Stimulated activated naive B cell treated with anti-CD40 and anti-IgM and Interleukin-4, amounts not matched to agents 10 μg/mL and 1 μg/mL and 100 μg/mL, for 72 hours (primary cell): Measurements from ENCODE around the gene GPR183.

Source experiments
- ATAC-seq, 2 donors: fragments of 150-1000 bp; cut with Tn5 transposase; replicated peaks; 2 replicates each; pipeline ENCODE4 v1.10.0; 2021; ENCODE audit warnings: moderate library complexity in 1 of 2
- DNase-seq: peaks from one replicate; pipeline ENCODE4 v3.0.0; 2021
- H3K27ac Mint-ChIP-seq: one replicate; pipeline ENCODE4 v1.8.0; 2022; ENCODE audit warnings: mild to moderate bottlenecking, mixed read lengths
- H3K27me3 Mint-ChIP-seq, 2 donors: one replicate each; pipeline ENCODE4 v1.8.0; 2022; ENCODE audit warnings: mixed read lengths in 2 of 2
- H3K36me3 Mint-ChIP-seq, 2 donors: one replicate each; pipeline ENCODE4 v1.8.0; 2022; ENCODE audit warnings: mixed read lengths in 2 of 2, mild to moderate bottlenecking in 1 of 2
- H3K4me1 Mint-ChIP-seq, 2 donors: one replicate each; pipeline ENCODE4 v1.8.0; 2022; ENCODE audit warnings: mixed read lengths in 2 of 2, mild to moderate bottlenecking in 1 of 2
- H3K4me3 Mint-ChIP-seq, 2 donors: one replicate each; pipeline ENCODE4 v1.8.0; 2022; ENCODE audit warnings: mild to moderate bottlenecking in 2 of 2, mixed read lengths in 2 of 2, moderate library complexity in 1 of 2
- H3K9me3 Mint-ChIP-seq, 2 donors: one replicate each; pipeline ENCODE4 v1.8.0; 2022; ENCODE audit warnings: mixed read lengths in 2 of 2, mild to moderate bottlenecking in 1 of 2

The GPR183 gene

DNA sequence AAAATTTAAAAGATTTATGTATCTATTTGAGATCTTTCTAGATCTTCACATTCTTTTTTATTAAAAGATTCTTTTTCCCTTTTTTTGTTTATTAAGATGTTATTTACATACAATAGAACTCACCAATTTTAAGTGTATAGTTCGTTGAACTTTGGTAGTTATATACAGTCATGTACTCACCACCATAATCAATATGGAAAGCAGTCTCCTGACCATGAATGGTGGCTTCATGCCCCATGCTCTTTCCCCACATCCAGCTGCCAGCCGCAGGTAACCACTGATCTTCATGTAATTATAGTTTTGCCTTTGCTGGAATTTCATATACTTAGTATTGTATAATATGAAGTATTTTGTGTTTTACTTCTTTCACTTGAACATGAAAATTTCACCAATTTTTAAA, 20.6 kb upstream of the GPR183 start:
- Mint-ChIP-seq H3K27ac (no peak overlapping the region), H3K27me3 (no peaks in the 10 kb centered on the region), H3K4me1 (peaks cover 38 to 63% of the 10 kb centered on the region in 2 donors), H3K4me3 (no peak overlapping the region), H3K9me3 (no peaks in the 10 kb centered on the region), H3K36me3 (peaks cover 33 to 60% of the 10 kb centered on the region in 2 donors)
- ATAC-seq, result no peak
- no peak for DNase-seq

DNA sequence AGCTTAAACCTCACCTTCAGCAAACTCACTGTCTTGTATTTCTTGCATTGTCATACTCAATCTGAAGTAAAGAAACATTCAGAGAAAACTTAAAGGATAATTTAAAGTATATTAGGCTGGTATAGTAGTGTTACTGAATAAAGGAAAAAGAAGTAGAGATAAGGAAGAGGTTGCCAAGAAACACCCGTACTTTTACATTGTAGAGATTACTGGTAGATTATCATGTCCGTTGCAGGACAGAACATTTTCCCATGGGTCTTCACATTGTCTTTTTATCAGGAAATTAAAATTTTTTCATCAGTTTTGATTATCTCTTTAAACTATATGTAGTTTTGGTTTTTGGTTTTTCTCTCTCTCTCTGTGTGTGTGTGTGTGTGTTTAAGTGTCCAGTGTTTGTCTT, 19.9 kb upstream of the GPR183 start:
- H3K4me1 Mint-ChIP-seq, result peaks cover 38 to 63% of the 10 kb centered on the region in 2 donors
- DNase-seq (no peak), ATAC-seq (no peak)
- no peaks in the 10 kb centered on the region for H3K27me3 Mint-ChIP-seq
- H3K36me3 Mint-ChIP-seq, result peaks cover 30 to 54% of the 10 kb centered on the region in 2 donors
- no peak overlapping the region for H3K27ac Mint-ChIP-seq
- H3K4me3 Mint-ChIP-seq, result no peak overlapping the region
- no peaks in the 10 kb centered on the region for H3K9me3 Mint-ChIP-seq

DNA sequence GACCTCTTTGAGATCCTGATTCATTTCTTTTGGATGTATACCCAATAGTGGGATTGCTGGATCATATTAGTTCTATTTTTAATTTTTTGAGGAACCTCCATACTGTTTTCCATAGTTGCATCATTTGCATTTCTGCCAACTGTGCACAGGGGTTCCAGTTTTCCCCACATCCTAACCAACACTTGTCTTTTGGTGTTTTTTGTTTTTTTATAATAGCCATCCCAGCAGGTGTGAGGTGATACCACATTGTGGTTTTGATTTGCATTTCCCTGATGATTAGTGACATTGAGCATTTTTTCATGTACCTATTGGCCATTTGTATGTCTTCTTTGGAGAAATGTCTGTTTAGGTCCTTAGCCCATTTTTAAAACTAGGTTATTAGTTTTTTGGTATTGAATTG, 18.8 kb upstream of the GPR183 start:
- no peak for DNase-seq
- Mint-ChIP-seq H3K36me3 (peaks cover 28 to 50% of the 10 kb centered on the region in 2 donors), H3K27ac (no peak overlapping the region), H3K27me3 (no peaks in the 10 kb centered on the region), H3K4me1 (peaks cover 34 to 62% of the 10 kb centered on the region in 2 donors), H3K9me3 (no peaks in the 10 kb centered on the region), H3K4me3 (no peak overlapping the region)
- ATAC-seq, result no peak

DNA sequence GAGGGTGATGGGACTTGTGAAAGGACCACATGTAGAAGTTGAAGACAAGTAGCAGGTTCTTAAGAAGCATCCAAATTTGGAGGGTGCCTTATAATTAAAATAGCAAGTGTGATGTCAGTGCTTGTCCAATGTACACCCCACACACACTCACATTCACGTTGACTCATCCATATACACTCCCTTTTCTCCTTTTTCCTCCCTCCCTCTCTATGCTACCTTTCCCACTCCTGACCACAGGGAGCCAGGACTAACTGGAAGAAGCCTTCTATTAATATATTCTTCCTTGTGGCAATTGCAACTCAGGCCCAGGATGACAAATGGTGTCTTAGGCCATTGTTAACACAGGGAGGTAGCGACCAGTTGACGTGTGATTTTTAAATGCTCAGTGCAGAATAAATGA, 16.3 kb upstream of the GPR183 start:
- Mint-ChIP-seq H3K27me3 (no peaks in the 10 kb centered on the region), H3K36me3 (peaks cover 26 to 47% of the 10 kb centered on the region in 2 donors), H3K4me3 (peak overlapping the region in 1 of 2 donors; percentile 52), H3K4me1 (peaks cover 38 to 68% of the 10 kb centered on the region in 2 donors), H3K27ac (peak overlapping the region; percentile 91), H3K9me3 (no peaks in the 10 kb centered on the region)
- ATAC-seq (no peak), DNase-seq (no peak)

DNA sequence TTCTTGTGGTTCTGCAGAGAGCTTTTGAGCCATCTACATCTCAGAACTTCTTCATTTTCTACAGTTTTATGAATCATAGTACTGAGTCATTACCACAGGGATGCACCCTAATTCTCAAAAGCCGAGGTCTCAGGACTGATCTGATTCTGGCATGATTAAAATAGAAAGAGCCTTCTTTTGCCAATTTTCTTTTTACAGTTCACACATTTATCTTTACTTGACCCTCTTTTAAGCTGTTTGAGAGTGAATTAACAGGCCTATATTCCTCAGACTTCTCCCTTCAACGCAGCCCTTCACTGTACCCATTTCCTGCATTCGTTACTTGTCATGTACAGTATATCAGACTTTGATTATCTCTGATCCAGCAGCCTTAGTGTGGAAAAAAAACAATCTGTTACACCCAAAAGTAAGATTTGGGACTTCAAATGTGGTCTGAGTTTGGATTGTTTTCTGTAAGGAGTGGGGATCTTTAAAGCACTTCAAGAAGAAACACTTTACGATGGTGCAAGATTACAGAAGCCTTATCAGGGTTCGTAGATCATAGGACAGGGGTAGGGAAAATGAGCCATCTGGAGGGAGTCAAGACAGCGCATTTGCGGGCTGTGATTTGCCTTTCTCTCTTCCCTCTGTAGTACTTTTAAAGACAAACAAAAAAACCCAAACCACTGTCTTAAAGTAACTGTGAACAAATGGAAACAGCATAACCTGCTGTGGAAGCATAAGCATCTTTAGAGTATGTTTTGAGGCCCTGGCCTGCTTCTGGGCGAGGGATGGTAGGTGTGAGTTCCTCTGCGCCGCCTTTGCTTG, 15.3 kb upstream of the GPR183 start:
- DNase-seq, result no peak
- no peaks in the 10 kb centered on the region for H3K27me3 Mint-ChIP-seq
- peak overlapping the region; percentile 52 to 60 for H3K4me3 Mint-ChIP-seq
- H3K36me3 Mint-ChIP-seq, result peaks cover 31 to 52% of the 10 kb centered on the region in 2 donors
- H3K9me3 Mint-ChIP-seq, result no peaks in the 10 kb centered on the region
- ATAC-seq, result peak; percentile 98 to 99
- peak overlapping the region; percentile 91 for H3K27ac Mint-ChIP-seq
- H3K4me1 Mint-ChIP-seq, result peaks cover 38 to 68% of the 10 kb centered on the region in 2 donors

DNA sequence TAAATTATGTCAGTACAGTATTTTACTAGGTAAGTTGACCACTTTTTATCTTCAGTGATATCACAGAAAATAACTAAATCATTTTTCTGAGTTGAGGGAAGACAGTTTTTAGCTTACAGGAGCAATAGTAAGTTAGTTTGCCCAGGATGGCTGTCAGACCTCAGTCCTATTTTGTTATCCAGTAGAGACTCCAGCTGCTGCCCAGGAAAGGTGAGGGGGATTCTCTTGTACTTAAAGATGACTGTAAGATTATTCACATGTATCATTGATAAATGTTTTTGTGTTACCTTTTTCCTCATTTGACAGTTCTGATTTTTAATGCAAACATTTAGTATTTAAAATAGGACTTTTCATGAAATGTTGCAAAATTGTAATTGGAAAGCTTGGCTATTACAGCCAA, 14.5 kb upstream of the GPR183 start:
- Mint-ChIP-seq H3K27ac (peak overlapping the region; percentile 91), H3K4me3 (peak overlapping the region; percentile 52 to 60), H3K9me3 (no peaks in the 10 kb centered on the region), H3K27me3 (no peaks in the 10 kb centered on the region), H3K36me3 (peaks cover 31 to 51% of the 10 kb centered on the region in 2 donors), H3K4me1 (peaks cover 39 to 67% of the 10 kb centered on the region in 2 donors)
- ATAC-seq (no peak), DNase-seq (no peak)

DNA sequence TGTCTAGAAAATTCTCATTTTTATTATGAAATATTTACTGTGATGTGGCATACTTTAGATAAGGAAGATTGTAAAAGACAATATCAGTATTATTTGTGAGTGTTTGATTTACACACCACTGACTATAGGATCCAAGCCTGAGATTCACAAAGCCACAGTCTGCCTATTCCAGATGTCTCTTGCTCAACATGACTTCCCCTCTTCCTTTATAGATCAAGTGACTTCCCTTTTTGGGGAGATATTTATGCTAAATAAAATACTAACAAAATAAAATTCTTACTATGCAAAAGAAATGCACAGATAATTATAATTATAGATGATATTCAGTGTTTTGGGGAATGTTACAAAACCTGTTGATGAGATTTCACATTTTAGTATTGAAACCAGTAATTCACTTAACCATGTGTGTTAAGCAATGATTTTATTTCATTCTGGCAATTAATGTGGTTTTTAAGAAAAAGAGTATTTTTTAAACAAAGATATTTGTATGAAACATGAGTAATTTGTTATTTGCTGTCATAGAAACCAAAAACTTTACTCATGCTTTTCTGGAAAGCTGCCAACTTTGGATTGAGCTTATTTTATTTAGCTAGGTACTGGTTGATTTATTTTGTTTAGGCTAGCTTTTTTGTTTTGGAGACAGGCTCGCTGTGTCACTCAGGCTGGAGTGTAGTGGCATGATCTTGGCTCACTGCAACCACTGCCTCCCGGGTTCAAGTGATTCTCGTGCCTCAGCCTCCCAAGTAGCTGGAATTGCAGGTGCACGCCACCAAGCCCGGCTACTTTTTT, 13.7 kb upstream of the GPR183 start:
- Mint-ChIP-seq H3K27ac (peak overlapping the region; percentile 20), H3K36me3 (peaks cover 34 to 53% of the 10 kb centered on the region in 2 donors), H3K27me3 (no peaks in the 10 kb centered on the region), H3K9me3 (no peaks in the 10 kb centered on the region), H3K4me1 (peaks cover 39 to 70% of the 10 kb centered on the region in 2 donors), H3K4me3 (no peak overlapping the region)
- DNase-seq (no peak), ATAC-seq (no peak)

DNA sequence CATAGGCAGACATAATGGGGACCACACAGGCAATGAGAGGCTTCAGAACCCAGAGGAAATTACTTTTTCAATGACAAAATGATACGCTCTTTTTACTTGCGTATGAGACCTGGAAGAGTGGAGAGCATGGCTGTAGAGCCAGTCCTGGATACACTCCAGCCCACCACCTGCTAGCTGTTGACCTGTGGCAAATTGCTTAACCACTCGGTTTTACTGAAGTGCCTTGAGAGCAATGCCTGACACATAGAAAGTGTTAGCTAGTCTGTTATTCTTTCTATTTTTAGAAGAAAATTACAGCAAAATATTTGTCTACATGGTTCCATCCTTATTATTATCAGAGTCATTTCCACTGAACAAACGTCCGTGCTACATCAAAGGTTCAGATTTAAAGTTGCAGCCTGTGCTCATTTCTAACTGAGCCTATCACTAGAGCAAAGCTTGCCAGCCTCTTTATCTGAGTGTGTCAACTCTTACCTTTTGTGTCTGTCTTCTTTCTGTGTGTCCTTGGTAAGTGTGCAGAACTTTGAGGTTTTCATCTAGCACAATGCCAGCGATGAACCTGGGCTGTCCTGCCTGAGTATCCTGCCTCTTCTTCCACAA, 9.6 kb upstream of the GPR183 start:
- H3K27me3 Mint-ChIP-seq, result no peaks in the 10 kb centered on the region
- peaks cover 32 to 68% of the 10 kb centered on the region in 2 donors for H3K4me1 Mint-ChIP-seq
- H3K27ac Mint-ChIP-seq, result peak overlapping the region; percentile 25
- peaks cover 3 to 4% of the 10 kb centered on the region in 2 donors for H3K9me3 Mint-ChIP-seq
- no peak for ATAC-seq
- no peak for DNase-seq
- no peak overlapping the region for H3K4me3 Mint-ChIP-seq
- peaks cover 43 to 59% of the 10 kb centered on the region in 2 donors for H3K36me3 Mint-ChIP-seq

DNA sequence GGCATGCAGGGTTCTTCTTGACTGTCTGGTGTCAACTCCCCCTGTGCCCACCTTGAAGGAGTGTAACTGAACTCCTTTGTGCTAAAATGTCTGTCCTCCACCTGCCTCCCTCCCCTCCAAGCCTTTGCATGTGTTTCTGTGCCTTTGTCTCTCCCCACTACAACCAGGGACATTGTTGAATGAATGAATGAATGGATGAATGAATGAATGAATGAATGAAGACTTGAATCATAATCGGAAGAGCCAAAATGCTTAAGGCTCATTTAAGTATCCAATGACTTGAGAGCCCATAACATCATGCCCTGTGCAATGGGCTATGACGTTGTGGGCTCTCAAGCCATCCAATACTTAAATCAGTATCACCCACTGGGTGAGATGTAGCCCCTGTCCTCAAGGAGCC, 9.0 kb upstream of the GPR183 start:
- Mint-ChIP-seq H3K4me1 (peaks cover 33 to 68% of the 10 kb centered on the region in 2 donors), H3K27ac (no peak overlapping the region), H3K27me3 (no peaks in the 10 kb centered on the region), H3K4me3 (no peak overlapping the region), H3K36me3 (peaks cover 43 to 60% of the 10 kb centered on the region in 2 donors), H3K9me3 (peaks cover 3 to 4% of the 10 kb centered on the region in 2 donors)
- DNase-seq (no peak), ATAC-seq (no peak)

DNA sequence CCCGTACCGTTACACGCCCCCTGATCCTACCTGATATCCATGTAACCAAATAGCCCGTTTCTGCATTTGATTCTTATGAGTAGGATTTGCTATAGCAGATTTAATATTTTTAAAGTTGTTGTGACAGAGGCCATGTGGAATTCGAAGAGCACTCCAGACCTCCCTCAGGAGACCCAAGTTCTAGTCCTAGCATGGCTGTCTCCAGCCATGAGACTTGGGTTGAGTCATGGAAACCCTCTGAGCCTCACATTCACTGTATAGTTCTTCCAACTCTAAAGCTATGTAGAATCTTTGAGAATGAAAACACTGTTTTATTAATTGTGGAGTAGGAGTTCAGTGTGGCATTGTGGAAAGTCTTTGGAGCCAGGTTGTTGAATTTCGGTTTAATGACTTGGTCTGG, 8.0 kb upstream of the GPR183 start:
- peaks cover 38 to 76% of the 10 kb centered on the region in 2 donors for H3K4me1 Mint-ChIP-seq
- ATAC-seq, result no peak
- H3K9me3 Mint-ChIP-seq, result peaks cover 3 to 4% of the 10 kb centered on the region in 2 donors
- no peaks in the 10 kb centered on the region for H3K27me3 Mint-ChIP-seq
- peak overlapping the region; percentile 82 for H3K27ac Mint-ChIP-seq
- no peak for DNase-seq
- H3K4me3 Mint-ChIP-seq, result no peak overlapping the region
- peaks cover 43 to 64% of the 10 kb centered on the region in 2 donors for H3K36me3 Mint-ChIP-seq

DNA sequence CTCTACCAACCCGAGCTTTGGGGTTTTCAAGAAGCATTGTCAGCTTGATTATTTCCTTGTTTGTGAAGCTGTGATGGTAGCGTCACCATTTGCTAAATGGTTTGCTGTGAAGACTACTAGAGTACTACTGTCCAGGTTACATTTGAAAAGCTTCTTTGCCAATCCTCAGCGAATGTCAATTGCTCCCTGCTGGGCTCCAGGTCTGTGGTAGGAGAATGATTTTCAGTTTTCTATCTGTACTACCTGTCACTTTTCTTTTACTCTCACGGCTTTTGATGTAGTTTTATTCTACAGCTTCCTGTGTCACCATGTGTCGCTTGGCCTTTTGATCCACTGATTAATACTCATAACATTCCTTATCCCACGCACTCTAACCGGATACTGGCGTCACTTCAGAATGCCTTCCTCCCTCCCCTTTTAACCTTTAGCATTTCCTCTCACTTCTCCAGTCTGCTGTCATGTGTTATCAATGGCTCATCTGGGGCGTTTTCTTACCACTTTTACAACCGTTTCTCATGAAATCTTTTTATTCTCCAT, 7.5 kb upstream of the GPR183 start:
- no peak for ATAC-seq

DNA sequence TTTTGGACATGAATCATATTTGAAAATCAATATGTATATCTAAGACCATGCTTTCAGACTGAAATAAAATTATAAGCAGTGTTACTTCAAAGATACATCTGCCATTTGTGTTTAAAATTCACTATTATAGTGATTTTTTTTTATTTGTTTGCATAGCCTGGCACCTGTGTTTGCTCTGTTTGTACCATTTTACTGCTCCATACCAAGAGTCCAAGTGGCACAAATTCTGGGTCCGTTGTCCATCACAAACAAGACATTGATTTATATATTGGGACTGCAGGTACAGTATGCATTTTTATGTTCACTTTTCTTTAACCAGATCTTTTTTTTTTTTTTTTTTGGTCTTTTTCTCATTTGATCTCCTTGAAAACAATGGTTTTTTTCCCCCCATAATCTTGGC, 6.7 kb upstream of the GPR183 start:
- Mint-ChIP-seq H3K4me1 (peaks cover 40 to 77% of the 10 kb centered on the region in 2 donors), H3K9me3 (peaks cover 3 to 4% of the 10 kb centered on the region in 2 donors), H3K36me3 (peaks cover 44 to 63% of the 10 kb centered on the region in 2 donors), H3K4me3 (no peak overlapping the region), H3K27me3 (no peaks in the 10 kb centered on the region), H3K27ac (peak overlapping the region; percentile 97)
- DNase-seq (no peak), ATAC-seq (no peak)

More for the DNA sequence above, 7.5 kb upstream of the GPR183 start:
- no peak for DNase-seq
- Mint-ChIP-seq H3K27me3 (no peaks in the 10 kb centered on the region), H3K36me3 (peaks cover 41 to 60% of the 10 kb centered on the region in 2 donors), H3K27ac (peak overlapping the region; percentile 82), H3K4me3 (no peak overlapping the region), H3K9me3 (peaks cover 3 to 4% of the 10 kb centered on the region in 2 donors), H3K4me1 (peaks cover 41 to 76% of the 10 kb centered on the region in 2 donors)

DNA sequence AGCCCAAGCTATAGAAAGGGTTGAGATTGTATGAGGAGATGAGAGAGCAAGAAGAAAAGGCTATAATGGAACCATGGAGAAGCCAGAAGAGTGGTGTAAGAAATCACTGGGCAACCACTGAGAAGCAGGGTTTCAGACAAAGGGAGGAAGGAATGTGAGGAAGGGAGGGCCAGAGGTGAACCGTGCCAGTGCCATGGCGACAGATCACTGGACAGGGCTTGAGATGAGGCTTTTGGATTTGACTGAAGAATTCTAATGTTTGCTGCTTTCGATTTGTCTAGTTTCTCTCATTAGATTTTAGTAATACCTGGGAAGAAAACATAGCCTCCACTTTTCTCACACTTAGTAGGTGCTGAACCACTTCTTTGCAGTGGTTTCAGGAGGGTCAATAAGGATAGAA, 6.3 kb upstream of the GPR183 start:
- Mint-ChIP-seq H3K27me3 (no peaks in the 10 kb centered on the region), H3K4me1 (peaks cover 42 to 77% of the 10 kb centered on the region in 2 donors), H3K9me3 (peaks cover 3 to 4% of the 10 kb centered on the region in 2 donors), H3K36me3 (peaks cover 43 to 64% of the 10 kb centered on the region in 2 donors), H3K27ac (peak overlapping the region; percentile 97), H3K4me3 (peak overlapping the region; percentile 12 to 40)
- ATAC-seq, result no peak
- no peak for DNase-seq

DNA sequence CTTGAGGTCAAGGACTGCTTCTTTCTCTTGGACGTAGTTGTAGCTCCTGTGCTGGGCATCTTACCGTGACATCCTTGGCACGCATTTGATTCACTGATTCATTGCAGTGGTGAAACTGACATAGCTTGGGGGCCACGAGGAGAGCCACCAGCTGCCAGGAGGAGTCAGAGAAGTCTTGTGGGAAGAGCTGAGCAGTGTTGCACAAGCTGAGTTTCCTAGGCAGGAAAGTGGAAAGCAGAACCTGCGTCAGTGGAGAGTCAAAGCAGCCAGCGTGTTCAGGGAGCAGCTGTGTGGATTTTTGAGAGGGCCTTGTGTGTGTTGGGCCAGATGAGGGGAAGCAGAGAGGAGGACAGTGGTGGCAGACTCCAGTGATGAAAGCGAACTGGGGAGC, 5.3 kb upstream of the GPR183 start:
- Mint-ChIP-seq H3K36me3 (peaks cover 42 to 65% of the 10 kb centered on the region in 2 donors), H3K4me1 (peaks cover 51 to 87% of the 10 kb centered on the region in 2 donors), H3K27me3 (no peaks in the 10 kb centered on the region), H3K27ac (peak overlapping the region; percentile 97), H3K4me3 (peak overlapping the region; percentile 71 to 73), H3K9me3 (peaks cover 3 to 4% of the 10 kb centered on the region in 2 donors)
- ATAC-seq, result peak; percentile 56
- DNase-seq, result peak; percentile 72
